Colon (tissue), 2 donors: ENCODE measurements around the gene CDKN1C.

Experiments
- FAIRE-seq: peaks from 2 replicates; lab custom pipeline; 2012; peaks lifted over from hg19 to GRCh38; lab: Jason Lieb, UNC
- donor health status: control.
- donor health status: control.

The CDKN1C gene

GRCh38 chr11:2923446-2924375 lies 38.1 kb upstream of the CDKN1C start:
- no peak for FAIRE-seq

DNA sequence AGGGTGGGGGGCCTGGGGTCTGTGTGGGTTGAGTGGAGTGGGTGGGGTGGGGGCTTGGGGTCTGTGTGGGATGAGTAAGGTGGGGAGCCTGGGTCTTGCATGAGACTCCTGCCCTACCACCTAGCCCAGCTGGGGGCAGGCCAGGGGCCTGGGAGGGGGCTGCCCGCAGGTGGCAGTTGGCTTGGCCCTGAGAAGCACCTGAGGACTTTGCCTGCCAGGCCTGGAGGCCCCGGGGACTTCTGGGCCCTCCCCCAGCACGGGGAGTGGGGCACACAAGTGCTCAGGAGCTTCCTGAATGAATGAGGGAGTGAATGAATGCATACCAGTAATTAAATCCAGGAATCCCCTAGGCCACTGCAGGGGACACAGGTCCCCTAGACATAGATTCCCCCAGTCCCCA lies 37.1 kb upstream of the CDKN1C start:
- FAIRE-seq: no peak

DNA sequence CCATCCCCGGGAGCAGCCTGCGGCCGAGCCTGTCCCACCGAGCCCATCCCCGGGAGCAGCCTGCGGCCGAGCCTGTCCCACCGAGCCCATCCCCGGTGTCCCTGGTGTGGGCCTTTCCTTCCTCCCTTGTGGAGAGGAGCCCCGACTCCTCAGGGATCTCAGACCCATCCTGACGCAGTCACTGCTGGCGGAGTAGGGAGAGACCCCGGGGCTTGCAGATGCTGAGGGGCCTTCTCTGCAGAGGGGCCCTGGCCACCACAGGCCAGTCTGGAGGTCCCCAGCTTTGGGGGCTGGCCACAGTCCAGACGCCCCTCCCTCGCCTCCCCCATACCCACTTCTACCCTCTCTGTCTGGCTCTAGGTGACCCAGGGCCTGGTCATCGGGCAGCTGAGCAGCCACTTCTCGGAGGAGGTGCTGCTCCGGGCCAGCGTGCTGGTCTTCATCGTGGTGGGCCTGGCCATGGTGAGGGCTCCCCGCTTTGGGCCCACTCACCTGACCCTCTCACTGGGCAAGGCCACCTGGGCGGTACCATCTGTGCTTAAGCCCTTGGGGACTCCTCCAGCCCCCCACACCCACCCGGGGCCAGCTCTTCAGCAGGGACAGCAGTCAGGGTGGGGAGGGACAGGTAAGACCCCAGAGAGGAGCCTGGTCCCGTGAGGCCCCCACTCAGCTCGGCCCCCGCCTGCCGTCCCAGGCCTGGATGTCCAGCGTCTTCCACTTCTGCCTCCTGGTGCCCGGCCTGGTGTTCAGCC lies 36.3 kb upstream of the CDKN1C start:
- no peak for FAIRE-seq

DNA sequence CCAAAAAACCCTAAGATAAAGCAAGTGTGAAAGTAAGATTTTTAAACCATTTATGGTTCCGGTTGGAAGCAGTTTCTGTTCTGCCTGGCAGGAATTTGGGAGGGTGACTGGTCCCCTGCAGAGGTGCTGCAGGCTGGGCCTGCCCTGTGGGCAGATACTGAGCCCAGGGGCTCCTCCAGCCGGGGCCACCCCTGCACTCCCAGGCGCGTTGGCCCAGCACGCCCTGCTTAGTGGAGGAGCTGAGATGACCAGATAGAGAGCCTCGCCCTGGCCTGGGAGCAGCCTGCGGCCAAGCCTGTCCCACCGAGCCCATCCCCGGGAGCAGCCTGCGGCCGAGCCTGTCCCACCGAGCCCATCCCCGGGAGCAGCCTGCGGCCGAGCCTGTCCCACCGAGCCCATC lies 35.7 kb upstream of the CDKN1C start:
- FAIRE-seq: no peak

DNA sequence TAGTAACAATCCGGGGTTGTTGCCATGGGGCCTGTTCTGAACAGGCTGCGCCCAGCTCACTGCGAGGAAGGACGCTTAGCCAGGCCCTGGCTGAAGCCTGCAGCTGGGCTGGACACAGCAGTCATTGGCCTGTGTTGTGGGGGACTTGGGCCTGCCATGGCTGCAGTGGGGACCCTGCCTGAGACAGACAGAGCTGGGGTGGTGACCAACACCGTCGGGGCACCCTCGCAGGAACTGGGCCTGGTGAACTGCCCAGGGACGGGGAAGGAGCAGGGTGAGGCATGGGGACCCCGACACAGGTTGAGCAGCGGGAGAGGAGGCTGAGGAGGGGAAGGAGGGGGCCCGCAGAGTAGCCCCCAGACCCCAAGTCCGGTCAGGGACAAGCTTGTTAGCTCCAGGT lies 34.8 kb upstream of the CDKN1C start:
- no peak for FAIRE-seq

DNA sequence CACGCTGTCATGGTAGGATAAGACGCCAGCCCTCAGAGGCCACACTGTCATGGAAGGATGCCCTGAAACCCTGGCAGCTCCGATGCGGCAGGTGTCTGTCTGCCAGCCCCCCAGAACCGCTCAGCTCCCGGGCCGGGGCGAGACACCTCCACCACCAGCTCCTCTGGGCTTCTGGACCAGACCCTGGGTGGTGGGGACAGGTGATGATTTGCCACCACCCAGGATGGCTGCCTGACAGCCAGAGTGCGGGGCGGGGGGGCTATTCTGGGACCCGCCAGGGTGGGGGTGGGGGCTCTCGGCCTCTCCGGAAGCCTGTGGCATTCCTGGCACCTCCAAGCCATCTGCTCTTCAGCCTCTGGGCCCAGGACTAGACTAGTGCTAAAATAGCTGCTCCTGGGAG lies 34.3 kb upstream of the CDKN1C start:
- FAIRE-seq: no peak

DNA sequence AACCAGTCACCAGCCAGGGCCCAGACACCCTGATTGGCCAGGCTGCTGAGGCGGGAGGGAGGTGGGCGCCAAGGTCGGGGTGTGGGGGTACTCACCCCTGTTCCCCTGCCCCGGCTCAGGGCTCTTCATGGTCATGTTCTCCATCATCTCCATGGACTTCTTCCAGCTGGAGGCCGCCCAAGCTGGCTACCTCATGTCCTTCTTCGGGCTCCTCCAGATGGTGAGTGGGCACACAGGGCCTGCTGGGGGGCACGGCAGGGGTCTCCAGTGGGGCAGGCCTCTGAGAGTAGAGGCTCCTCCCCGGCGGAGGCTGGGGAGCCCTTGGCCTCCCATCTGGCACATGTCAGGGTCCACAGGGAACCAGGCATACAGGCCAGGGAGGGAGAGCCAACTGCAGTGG lies 33.6 kb upstream of the CDKN1C start:
- no peak for FAIRE-seq

GRCh38 chr11:2917842-2918490 lies 32.4 kb upstream of the CDKN1C start:
- FAIRE-seq: no peak

GRCh38 chr11:2916892-2917645 lies 31.5 kb upstream of the CDKN1C start:
- no peak for FAIRE-seq

- FAIRE-seq: no peak
Measured at GRCh38 chr11:2916114-2916891, 30.7 kb upstream of the CDKN1C start.

DNA sequence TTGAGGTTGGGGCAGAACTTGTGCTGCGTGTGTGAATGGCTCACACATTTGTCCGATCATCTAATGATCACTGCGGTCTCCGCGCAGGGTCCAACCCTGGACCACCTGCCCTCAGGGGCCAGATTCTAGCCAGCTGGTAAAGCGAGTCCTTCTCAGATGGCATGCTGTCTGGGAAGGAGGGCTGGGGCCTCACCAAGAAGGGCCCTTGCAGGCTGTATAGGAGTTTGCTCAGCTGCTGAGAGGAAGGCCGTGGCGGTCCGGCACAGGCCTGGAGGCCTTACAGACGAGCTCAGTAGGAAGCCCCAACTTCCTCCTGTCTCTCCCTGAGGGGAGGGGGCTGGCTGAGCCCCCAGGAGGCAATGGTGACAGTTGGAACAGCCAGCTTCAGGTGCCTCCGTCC lies 29.9 kb upstream of the CDKN1C start:
- no peak for FAIRE-seq

- FAIRE-seq: no peak
Measured at GRCh38 chr11:2914455-2915195, 29.1 kb upstream of the CDKN1C start.

DNA sequence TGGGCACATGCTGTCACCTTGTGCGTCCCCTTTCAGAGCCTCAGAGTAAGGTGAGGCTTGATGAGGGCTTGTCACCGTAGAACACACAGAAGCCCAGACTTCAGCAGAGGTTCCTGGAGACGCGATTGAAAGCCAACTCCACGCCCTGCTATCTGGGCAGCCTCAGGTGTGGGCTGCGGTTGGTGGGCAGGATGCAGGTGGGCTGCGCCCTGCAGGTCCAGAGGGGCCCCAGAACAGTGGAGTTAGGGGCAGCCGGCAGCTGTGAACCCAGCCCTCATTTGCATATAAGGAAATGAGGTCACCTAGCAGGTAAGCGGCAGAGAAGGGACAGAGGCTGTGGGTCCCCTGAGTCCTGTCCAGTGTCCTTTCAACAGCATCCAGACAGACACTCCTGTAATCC lies 28.2 kb upstream of the CDKN1C start:
- no peak for FAIRE-seq

- no peak for FAIRE-seq
Measured at GRCh38 chr11:2913019-2913431, 27.4 kb upstream of the CDKN1C start.

DNA sequence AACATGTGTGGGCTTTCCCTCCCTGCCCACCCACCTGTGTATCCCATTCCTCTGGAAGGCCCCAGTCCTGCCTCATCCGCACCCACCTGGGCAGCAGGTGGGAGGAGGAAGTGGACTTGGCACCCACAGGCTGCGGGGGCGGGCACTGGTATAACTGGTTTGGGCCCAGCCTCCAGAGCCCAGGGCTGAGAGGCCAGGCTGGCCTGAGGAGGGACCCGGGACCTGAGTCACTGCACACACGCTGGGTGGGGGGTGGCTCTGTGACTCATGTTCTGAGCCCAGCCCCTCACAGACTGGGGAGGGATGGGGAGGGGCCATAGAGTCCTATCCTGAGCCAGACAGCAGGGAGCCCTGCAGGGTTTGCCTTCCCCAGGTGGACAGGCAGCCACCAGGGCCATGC lies 26.9 kb upstream of the CDKN1C start:
- FAIRE-seq: no peak

DNA sequence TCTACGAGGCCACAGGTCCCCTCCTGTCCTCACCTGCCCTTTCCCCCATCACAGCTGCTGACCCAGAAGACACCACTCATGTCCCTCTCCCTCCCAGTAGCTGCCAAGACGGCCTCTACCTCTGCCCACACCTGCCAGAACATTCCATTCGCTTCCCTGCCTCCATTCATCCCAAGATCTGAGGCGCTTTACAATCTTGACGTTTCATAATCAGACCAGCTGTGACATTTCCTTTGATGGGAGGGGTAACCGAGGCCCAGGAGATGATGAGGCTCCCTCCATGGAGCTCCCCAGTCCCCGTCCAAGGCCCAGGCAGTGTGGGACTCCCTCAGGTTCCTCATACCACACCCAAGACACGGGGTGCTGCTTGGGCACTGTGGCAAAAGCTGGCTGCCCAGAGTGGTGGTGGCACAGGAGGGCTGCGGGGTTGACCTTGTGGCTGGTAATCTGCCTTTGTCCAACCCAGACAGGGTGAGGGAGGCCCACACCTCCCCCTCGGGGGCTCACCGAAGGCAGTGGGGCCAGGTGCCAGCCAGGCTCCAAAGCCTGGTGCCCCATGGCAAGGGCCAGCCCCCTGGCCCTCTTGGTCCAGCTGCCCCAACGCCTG lies 26.3 kb upstream of the CDKN1C start:
- no peak for FAIRE-seq

DNA sequence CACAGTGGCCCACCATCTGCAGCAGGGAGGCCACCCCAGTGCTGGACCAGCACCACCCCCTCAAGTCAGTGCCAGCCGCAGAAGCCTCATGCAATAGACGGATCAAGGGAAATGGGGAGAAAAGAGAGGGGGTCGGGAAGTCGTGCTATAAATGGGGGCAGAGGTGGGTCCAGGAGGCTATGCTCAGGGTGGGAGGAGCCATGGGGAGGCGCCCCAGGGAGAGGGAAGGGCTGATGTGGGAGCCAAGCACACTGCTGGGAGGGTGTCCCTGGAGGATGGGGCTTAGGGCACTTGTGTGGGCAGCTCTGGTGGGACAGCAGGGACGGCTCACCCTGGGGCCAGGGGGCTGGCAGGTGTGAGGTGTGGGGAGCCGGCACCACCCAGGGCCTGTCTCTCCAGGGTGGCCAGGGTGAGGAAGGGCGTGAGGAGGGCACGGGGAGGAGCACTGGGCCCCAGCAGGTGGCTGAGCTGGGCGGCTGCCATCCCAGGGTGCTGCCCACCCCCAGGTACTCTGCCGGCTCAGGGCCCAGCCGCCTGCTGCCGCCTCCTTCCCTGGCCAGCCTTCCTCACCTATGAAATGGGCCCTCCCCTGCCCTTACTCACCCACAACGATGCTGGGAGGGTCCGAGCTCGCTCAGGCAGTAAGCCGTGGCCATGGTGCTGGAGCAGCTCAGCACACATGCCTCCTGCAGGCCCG lies 25.7 kb upstream of the CDKN1C start:
- no peak for FAIRE-seq

DNA sequence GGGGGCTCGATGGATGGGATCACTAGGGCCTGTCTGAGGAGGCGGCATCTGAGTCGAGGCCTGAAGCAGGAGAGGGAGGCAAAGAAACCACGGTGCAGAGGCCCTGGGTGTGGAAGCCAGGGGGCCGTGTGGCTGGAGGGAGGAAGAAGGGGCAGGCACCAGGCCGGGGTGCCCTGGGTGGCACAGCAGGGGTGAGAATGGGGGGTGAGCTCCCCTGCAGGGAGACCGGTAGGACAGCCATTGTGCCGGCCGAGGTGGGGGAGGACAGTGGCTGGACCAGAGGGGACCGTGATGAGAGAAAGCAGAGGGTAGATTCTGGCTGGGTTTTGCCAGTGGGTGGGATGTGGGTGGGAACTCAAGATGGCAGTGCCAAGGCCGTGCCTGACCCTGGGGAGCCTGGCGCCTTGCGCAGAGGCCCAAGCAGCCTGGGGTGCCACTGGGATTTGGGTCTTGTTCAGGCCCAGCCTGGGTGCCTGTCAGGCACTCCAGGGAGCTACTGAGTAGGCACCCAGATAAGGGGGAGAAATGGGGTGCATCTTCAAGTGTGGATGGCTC lies 24.9 kb upstream of the CDKN1C start:
- no peak for FAIRE-seq
